Measurements from ENCODE around the gene TSPAN14.

The TSPAN14 gene

GRCh38 chr10:80472234-80473095, 18.4 kb downstream of the TSPAN14 start:
- Histone ChIP-seq H2AFZ (ENCODE audit: low read length) (no peak overlapping the region), H3K4me1 (ENCODE audit: insufficient read depth, low read length, severe bottlenecking) (peaks cover 71% of the 10 kb centered on the region), H3K36me3 (ENCODE audit: insufficient read depth, low read length) (peaks cover 34% of the 10 kb centered on the region), H3K9me3 (ENCODE audit: low read length) (no peaks in the 10 kb centered on the region), H3K9me2 (ENCODE audit: low read depth, low read length) (no peaks in the 10 kb centered on the region), H3K79me2 (ENCODE audit: insufficient read depth, low read length) (peaks cover 28% of the 10 kb centered on the region), H3K4me2 (ENCODE audit: low read length) (peak overlapping the region; percentile 32), H3K9ac (ENCODE audit: low read length) (peak overlapping the region; percentile 68), H3K4me3 (ENCODE audit: low read depth, low read length, poor library complexity, severe bottlenecking) (peak overlapping the region; percentile 7), H3K27me3 (ENCODE audit: insufficient read depth, low read length) (no peaks in the 10 kb centered on the region), H3F3A (ENCODE audit: insufficient read depth, low read length) (peaks cover 7% of the 10 kb centered on the region; the same call in 1 of the 2 replicates), H3K27ac (ENCODE audit: low read depth, low read length, poor library complexity, severe bottlenecking) (peak overlapping the region; percentile 97), H4K20me1 (ENCODE audit: insufficient read depth, low read length) (no peaks in the 10 kb centered on the region)
- TF ChIP-seq EZH2 (IDR thresholded peaks at IDR 0.05; ENCODE audit: borderline replicate concordance, low read length) (no peak), CTCF (IDR thresholded peaks at IDR 0.05; ENCODE audit: low read length) (no peak)

- H3F3A ChIP-seq (ENCODE audit: insufficient read depth, low read length), result peaks cover 7% of the 10 kb centered on the region; the same call in 1 of the 2 replicates
- peak overlapping the region; percentile 97 for H3K27ac ChIP-seq (ENCODE audit: low read depth, low read length, poor library complexity, severe bottlenecking)
- peak overlapping the region; percentile 68 for H3K9ac ChIP-seq (ENCODE audit: low read length)
- H3K4me1 ChIP-seq (ENCODE audit: insufficient read depth, low read length, severe bottlenecking), result peaks cover 64% of the 10 kb centered on the region
- peak overlapping the region; percentile 32 for H3K4me2 ChIP-seq (ENCODE audit: low read length)
- H3K79me2 ChIP-seq (ENCODE audit: insufficient read depth, low read length), result peaks cover 29% of the 10 kb centered on the region
- TF ChIP-seq CTCF (IDR thresholded peaks at IDR 0.05; ENCODE audit: low read length), result no peak
- TF ChIP-seq EZH2 (IDR thresholded peaks at IDR 0.05; ENCODE audit: borderline replicate concordance, low read length), result no peak
- H3K9me3 ChIP-seq (ENCODE audit: low read length), result 0 out of 2 replicates have a peak, but pooled peaks cover 4% of the 10 kb centered on the region
- H3K36me3 ChIP-seq (ENCODE audit: insufficient read depth, low read length), result peaks cover 36% of the 10 kb centered on the region
- H2AFZ ChIP-seq (ENCODE audit: low read length), result no peak overlapping the region
- no peaks in the 10 kb centered on the region for H3K27me3 ChIP-seq (ENCODE audit: insufficient read depth, low read length)
- H4K20me1 ChIP-seq (ENCODE audit: insufficient read depth, low read length), result no peaks in the 10 kb centered on the region
- no peaks in the 10 kb centered on the region for H3K9me2 ChIP-seq (ENCODE audit: low read depth, low read length)
- peak overlapping the region; percentile 7 for H3K4me3 ChIP-seq (ENCODE audit: low read depth, low read length, poor library complexity, severe bottlenecking)
Measured at GRCh38 chr10:80473096-80473657, 19.1 kb downstream of the TSPAN14 start.

DNA sequence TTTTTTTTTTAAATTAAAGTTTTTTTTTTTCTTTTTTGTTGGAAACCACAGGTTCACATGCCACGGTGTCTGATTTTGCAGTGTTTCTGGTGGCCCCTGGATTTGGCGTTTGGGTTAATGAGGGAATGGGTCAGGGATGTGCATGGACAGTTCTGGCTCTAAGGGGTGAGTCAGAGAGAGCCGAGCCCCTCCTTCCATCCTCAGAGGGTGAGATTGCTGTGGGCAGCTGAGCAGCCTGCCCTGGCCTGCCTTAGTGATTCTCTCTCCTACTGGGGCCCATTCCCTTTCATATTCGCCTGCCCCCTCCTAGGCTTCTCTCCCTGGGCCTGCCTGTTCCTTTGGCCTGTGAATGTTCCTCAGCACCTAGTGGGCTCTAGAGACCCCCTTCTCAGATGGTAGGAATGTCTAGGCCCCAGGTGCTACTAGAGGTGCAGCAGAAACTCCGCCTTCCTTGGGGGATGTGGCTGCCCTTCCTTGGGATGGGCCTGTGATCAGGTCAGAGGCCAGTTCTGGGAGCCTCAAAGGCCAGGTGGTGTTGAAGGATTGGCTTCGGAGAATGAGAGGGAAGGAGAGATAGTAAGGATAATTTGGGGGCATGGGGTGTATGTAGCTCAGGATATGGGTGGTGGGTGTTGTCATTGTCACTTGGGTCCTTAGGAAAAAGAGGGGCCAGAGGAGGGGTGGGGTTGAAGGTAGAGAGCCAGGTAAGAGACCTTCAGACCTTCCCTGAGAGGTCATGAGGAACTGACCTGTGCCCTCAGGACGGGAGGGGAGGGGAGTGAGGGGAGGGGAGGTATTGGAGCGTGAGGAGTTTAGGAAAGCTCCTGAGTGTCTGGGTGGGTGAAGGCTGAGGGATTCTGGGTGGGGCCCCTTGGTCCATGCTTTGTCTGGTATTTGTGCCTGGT, 19.8 kb downstream of the TSPAN14 start:
- Histone ChIP-seq H3K79me2 (ENCODE audit: insufficient read depth, low read length) (peaks cover 34% of the 10 kb centered on the region), H3K27me3 (ENCODE audit: insufficient read depth, low read length) (no peaks in the 10 kb centered on the region), H3F3A (ENCODE audit: insufficient read depth, low read length) (peaks cover 7% of the 10 kb centered on the region; the same call in 1 of the 2 replicates), H4K20me1 (ENCODE audit: insufficient read depth, low read length) (no peaks in the 10 kb centered on the region), H3K4me2 (ENCODE audit: low read length) (peak overlapping the region; percentile 32; the same call in 1 of the 2 replicates), H3K9ac (ENCODE audit: low read length) (peak overlapping the region; percentile 68), H3K9me2 (ENCODE audit: low read depth, low read length) (no peaks in the 10 kb centered on the region), H3K9me3 (ENCODE audit: low read length) (0 out of 2 replicates have a peak, but pooled peaks cover 8% of the 10 kb centered on the region), H3K4me3 (ENCODE audit: low read depth, low read length, poor library complexity, severe bottlenecking) (no peak overlapping the region), H3K27ac (ENCODE audit: low read depth, low read length, poor library complexity, severe bottlenecking) (peak overlapping the region; percentile 97), H2AFZ (ENCODE audit: low read length) (no peak overlapping the region), H3K4me1 (ENCODE audit: insufficient read depth, low read length, severe bottlenecking) (peaks cover 56% of the 10 kb centered on the region), H3K36me3 (ENCODE audit: insufficient read depth, low read length) (peaks cover 42% of the 10 kb centered on the region)
- TF ChIP-seq CTCF (IDR thresholded peaks at IDR 0.05; ENCODE audit: low read length) (no peak), EZH2 (IDR thresholded peaks at IDR 0.05; ENCODE audit: borderline replicate concordance, low read length) (no peak)

All from OCI-LY1 (cell line).